ENCODE measurements around the gene MAPRE2. TPM values are rescaled to one million over a fixed set of nuclear protein-coding genes. Genes with fewer than 3 reads are reported as not detected.
A peak's percentile ranks its signal among the peaks of the same experiment; 100 is the strongest.

MAPRE2 gene
- total RNA-seq, 1 donor from 2014 or later, result 53.8 TPM

DNA sequence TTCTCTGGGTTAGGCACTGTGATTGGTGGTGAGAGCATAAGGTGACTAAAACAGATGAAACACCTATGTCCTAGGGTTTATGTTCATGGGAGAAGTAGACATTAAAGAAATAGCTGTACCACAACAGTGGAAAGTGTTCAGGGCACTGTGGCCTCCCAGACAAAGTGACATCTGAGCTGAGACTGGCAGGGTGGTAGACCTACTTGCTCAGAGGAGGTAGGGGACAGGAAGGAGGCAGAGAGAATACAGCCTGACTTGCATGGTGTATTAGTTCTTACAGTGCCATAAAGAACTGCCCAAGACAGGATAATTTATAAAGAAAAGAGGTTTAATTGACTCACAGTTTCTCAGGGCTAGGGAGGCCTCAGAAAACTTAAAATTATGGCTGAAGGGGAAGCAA is 82.6 kb downstream of the MAPRE2 start:
- DNase-seq, result no peak
- H3K4me3 Mint-ChIP-seq, result no peak overlapping the region
- peaks cover 42% of the 10 kb centered on the region for H3K4me1 Mint-ChIP-seq
- H3K27ac Mint-ChIP-seq, result peak overlapping the region; percentile 30
- no peaks in the 10 kb centered on the region for H3K27me3 Mint-ChIP-seq
- no peak for ATAC-seq (ENCODE audit: low read depth)
- TF ChIP-seq, protein P1, sequence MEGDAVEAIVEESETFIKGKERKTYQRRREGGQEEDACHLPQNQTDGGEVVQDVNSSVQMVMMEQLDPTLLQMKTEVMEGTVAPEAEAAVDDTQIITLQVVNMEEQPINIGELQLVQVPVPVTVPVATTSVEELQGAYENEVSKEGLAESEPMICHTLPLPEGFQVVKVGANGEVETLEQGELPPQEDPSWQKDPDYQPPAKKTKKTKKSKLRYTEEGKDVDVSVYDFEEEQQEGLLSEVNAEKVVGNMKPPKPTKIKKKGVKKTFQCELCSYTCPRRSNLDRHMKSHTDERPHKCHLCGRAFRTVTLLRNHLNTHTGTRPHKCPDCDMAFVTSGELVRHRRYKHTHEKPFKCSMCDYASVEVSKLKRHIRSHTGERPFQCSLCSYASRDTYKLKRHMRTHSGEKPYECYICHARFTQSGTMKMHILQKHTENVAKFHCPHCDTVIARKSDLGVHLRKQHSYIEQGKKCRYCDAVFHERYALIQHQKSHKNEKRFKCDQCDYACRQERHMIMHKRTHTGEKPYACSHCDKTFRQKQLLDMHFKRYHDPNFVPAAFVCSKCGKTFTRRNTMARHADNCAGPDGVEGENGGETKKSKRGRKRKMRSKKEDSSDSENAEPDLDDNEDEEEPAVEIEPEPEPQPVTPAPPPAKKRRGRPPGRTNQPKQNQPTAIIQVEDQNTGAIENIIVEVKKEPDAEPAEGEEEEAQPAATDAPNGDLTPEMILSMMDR (IDR thresholded peaks at IDR 0.05), result no peak
- H3K9me3 Mint-ChIP-seq, result peaks cover 3% of the 10 kb centered on the region
- intact Hi-C loops (cut with micrococcal nuclease), result loop anchor here (5.0 kb wide), 3 partner anchors 52 to 117 kb away; no protein-coding TSS in a partner anchor
- peaks cover 48% of the 10 kb centered on the region for H3K36me3 Mint-ChIP-seq (ENCODE audit: low read depth)
- POLR2A ChIA-PET, result no interaction called here
- CTCF ChIA-PET, result interaction anchor here (0.7 to 2.5 kb wide), 6 partner anchors 18 to 118 kb away, joined by 3 to 11 read pairs (median 6); partner anchors contain the start of gene MAPRE2

DNA sequence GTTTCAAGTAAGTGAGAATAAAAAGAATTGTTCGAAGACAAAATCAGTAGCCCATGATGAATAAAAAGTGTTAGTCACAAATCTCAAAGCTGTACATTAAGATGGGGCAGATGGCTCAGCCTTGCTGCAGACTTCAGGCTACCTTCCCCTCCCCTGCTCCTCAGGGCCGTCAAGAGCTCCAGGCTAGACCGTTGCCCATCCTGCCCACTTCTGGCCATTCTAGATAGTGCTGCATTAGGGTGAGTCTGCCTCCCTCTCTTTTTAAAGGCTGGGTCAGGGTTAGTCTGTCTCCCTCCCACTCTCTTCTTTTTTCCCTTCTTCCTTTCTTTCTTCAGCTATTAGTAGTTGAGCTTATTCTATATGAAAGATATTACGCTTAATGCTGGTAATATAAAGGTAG is 86.0 kb downstream of the MAPRE2 start:
- TF ChIP-seq, protein P1 (IDR thresholded peaks at IDR 0.05), result no peak
- no peaks in the 10 kb centered on the region for H3K27me3 Mint-ChIP-seq

DNA sequence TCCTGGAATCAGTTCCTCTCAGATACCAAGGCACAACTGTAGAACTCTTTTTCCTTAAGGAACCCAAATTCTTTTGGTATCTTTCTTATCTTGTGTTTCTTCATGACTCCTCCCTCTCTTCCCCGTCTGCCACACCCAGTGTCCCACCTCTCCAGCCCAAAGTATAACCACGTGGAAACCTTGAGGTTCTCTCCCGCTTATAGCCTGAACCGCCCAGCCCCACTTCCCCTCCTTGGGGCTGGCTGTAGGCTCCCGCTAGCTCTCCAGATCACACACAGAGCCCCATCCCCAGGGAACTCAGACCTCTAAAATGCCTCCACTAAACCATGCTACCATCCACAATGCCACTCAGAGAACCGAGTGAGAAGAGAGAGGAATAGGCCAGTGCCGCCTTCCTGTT is 87.5 kb downstream of the MAPRE2 start:
- intact Hi-C loops (cut with micrococcal nuclease), result no loop called here
- no peak overlapping the region for H3K4me3 Mint-ChIP-seq
- CTCF ChIA-PET, result interaction anchor here (1.5 kb wide), 1 partner anchor 122 kb away, joined by 4 read pairs; no protein-coding TSS in a partner anchor

More for the DNA sequence above, 86.0 kb downstream of the MAPRE2 start:
- CTCF ChIA-PET, result interaction anchor here (0.8 to 2.0 kb wide), 9 partner anchors 12 to 121 kb away, joined by 3 to 5 read pairs (median 3); no protein-coding TSS in a partner anchor
- Mint-ChIP-seq H3K4me3 (no peak overlapping the region), H3K4me1 (peaks cover 20% of the 10 kb centered on the region), H3K27ac (no peak overlapping the region), H3K36me3 (ENCODE audit: low read depth) (peaks cover 77% of the 10 kb centered on the region), H3K9me3 (peaks cover 3% of the 10 kb centered on the region)
- intact Hi-C loops (cut with micrococcal nuclease), result no loop called here
- DNase-seq (no peak), ATAC-seq (ENCODE audit: low read depth) (no peak)
- POLR2A ChIA-PET, result interaction anchor here (1.0 kb wide), 1 partner anchor 86 kb away, joined by 3 read pairs; the partner anchor contains the start of gene MAPRE2

DNA sequence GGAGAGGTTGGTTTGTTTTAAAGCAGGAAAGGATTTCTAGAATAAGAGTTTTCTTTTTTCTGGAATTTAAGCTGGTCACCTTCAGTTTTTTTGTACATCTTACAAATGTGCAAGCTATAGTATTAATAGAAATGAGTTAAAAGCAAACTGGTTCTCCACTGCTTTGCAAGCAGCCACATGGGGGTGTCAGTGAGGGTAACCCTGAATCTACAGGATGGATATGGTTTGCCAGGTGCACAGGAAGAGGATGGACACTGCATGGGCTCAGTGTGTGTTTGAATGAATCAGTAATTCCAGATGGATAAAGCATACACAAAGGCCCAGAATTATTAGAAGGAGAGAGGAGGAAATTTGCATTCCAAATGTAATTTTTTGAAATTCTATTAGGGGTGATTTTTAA is 89.0 kb downstream of the MAPRE2 start:
- Mint-ChIP-seq H3K27me3 (no peaks in the 10 kb centered on the region), H3K27ac (no peak overlapping the region), H3K4me1 (peaks cover 2% of the 10 kb centered on the region), H3K36me3 (ENCODE audit: low read depth) (peaks cover 88% of the 10 kb centered on the region), H3K4me3 (no peak overlapping the region), H3K9me3 (no peaks in the 10 kb centered on the region)
- CTCF ChIA-PET, result interaction anchor here (1.0 to 1.1 kb wide), 2 partner anchors 106 to 124 kb away, joined by 3 read pairs; no protein-coding TSS in a partner anchor
- POLR2A ChIA-PET, result no interaction called here
- ATAC-seq (ENCODE audit: low read depth) (no peak), DNase-seq (no peak)
- TF ChIP-seq, protein P1 (IDR thresholded peaks at IDR 0.05), result no peak
- intact Hi-C loops (cut with micrococcal nuclease), result no loop called here

More for the DNA sequence above, 87.5 kb downstream of the MAPRE2 start:
- DNase-seq (no peak), ATAC-seq (ENCODE audit: low read depth) (no peak)
- POLR2A ChIA-PET, result interaction anchor here (0.6 kb wide), 1 partner anchor 38 kb away, joined by 4 read pairs; no protein-coding TSS in a partner anchor
- TF ChIP-seq, protein P1 (IDR thresholded peaks at IDR 0.05), result no peak
- no peak overlapping the region for H3K27ac Mint-ChIP-seq
- H3K9me3 Mint-ChIP-seq, result peaks cover under 1% of the 10 kb centered on the region
- H3K4me1 Mint-ChIP-seq, result peaks cover 8% of the 10 kb centered on the region
- peaks cover 80% of the 10 kb centered on the region for H3K36me3 Mint-ChIP-seq (ENCODE audit: low read depth)
- H3K27me3 Mint-ChIP-seq, result no peaks in the 10 kb centered on the region

DNA sequence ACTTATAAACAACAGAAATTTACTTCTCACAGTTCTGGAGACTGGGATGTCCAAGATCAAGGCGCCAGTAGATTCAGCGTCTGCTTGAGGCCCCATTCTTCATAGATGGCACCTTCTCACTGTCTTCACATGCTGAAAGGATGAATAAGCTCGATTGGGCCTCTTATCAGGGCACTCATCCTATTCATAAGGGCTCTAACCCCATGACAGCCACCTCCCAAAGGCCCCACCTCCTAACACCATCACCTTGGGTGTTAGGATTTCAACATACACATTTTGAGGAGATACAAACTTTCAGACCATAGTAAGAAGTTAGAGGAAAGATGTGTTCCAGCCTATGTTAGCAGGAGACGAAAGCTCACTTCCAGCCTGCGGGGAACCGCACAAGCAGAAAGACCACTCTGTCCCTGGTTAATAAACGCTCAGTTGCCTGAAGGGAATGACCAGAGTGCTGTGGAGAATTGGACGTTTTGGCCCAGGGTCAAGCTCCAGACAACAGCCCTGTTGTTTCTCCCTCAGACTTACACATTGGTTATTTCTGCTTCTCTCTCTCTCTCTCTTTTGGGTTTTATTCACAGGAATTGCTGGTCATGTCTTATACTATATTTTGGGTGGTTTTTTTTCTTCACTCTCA is 90.3 kb downstream of the MAPRE2 start:
- Mint-ChIP-seq H3K27me3 (no peaks in the 10 kb centered on the region), H3K36me3 (ENCODE audit: low read depth) (peaks cover 95% of the 10 kb centered on the region), H3K4me1 (no peaks in the 10 kb centered on the region), H3K9me3 (no peaks in the 10 kb centered on the region), H3K4me3 (no peak overlapping the region), H3K27ac (no peak overlapping the region)
- ChIA-PET CTCF (interaction anchor here (0.7 to 1.1 kb wide), 2 partner anchors 12 to 125 kb away, joined by 3 read pairs; no protein-coding TSS in a partner anchor), POLR2A (interaction anchor here (0.9 kb wide), 1 partner anchor 25 kb away, joined by 3 read pairs; no protein-coding TSS in a partner anchor)
- no peak for ATAC-seq (ENCODE audit: low read depth)
- DNase-seq, result no peak
- intact Hi-C loops (cut with micrococcal nuclease), result no loop called here
- TF ChIP-seq, protein P1 (IDR thresholded peaks at IDR 0.05), result no peak
